GM12875 (cell line): ENCODE data around the gene AXIN1.
"Not testable (repeated sequence)": the region's sequence is repeated elsewhere in the genome, so short reads cannot be mapped to it uniquely, and the experiment has no call there.

Experiments
- H3K4me3 ChIP-seq: one replicate; pipeline ENCODE4 v1.5.1; 2011; ENCODE audit warnings: low read depth, low read length, control low read depth
- CTCF ChIP-seq: IDR thresholded peaks from 2 replicates; pipeline ENCODE4 v1.5.1; 2011; ENCODE audit warnings: low read depth, mild to moderate bottlenecking, control low read depth, inconsistent platforms, low read length, moderate library complexity, borderline replicate concordance; ENCODE audit not compliant: insufficient read depth

Gene AXIN1

DNA sequence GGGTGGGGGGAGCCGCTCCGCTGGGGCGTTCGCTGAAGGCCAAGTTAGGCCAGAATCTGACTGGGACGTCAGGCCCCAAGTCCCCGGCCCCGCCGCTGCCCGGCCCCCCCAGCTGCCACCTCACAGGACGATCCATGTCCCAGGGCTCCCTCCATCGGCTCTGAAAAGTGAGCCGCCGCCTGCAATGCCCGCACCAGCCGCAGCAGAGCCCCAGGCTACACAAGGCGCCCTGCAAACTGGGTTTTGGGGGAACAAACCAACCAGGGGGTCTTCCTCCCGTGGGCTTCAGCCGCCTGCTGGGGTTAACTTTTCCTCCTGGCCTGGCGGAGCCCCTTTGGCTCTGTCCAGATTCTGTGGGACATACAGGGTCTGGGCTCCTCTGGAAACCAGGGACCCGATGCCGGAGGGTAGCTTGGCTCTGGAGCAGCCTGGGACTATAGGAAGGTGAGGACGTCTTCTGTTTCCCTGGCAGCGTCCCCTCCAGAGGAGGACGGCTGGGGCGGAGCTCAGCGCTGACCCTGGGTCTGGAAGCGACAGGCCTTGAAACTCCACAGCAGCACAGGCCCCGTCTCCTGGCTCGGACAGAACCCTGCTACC is 45.3 kb upstream of the AXIN1 start:
- TF ChIP-seq CTCF = peak; percentile 40; the same call in 1 of the 2 replicates
- peak overlapping the region; percentile 16 for H3K4me3 ChIP-seq

GRCh38 chr16:397135-397661 is 44.7 kb upstream of the AXIN1 start, which contains the start of gene NME4:
Gene NME4, plus strand, starts transcription at chr16:397199. Its CDS starts 24 bp downstream, at chr16:397223.
- no peak for TF ChIP-seq CTCF
- peak within 1 kb of the TSS; percentile 78 for H3K4me3 ChIP-seq

GRCh38 chr16:396605-397004 is 44.1 kb upstream of the AXIN1 start:
- peak overlapping the region; percentile 78 for H3K4me3 ChIP-seq
- TF ChIP-seq CTCF = no peak

- peak overlapping the region; percentile 78 for H3K4me3 ChIP-seq
- TF ChIP-seq CTCF = no peak
These were observed 43.7 kb upstream of the AXIN1 start for GRCh38 chr16:396199-396598.

DNA sequence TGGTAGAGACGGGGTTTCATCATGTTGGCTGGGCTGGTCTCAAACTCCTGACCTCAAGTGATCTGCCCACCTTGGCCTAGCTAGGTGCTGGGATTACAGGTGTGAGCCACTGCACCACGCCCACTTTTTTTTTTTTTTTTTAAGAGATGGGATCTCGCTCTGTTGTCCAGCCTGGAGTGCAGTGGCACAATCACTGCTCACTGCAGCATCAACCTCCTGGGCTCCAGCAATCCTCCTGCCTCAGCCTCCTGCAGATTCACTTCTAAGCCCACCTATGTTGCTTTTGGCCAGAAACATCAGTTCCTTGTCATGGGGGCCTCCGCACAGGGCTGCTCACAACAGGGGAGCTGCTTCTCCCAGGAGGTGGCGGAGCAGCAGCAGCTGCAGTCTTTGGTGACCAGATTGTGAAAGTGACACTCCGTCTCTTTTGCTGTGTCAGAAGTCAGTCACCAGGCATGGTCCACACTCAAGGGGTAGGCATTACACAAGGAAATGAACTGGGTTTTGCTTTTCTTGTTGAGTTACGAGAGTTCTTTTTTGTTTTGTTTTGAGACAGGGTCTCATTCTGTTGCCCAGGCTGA is 40.0 kb upstream of the AXIN1 start:
- H3K4me3 ChIP-seq = no peak overlapping the region
- no peak for TF ChIP-seq CTCF

- no peak overlapping the region for H3K4me3 ChIP-seq
- TF ChIP-seq CTCF = peak; percentile 97
These were observed 39.4 kb upstream of the AXIN1 start for GRCh38 chr16:391885-392335.

DNA sequence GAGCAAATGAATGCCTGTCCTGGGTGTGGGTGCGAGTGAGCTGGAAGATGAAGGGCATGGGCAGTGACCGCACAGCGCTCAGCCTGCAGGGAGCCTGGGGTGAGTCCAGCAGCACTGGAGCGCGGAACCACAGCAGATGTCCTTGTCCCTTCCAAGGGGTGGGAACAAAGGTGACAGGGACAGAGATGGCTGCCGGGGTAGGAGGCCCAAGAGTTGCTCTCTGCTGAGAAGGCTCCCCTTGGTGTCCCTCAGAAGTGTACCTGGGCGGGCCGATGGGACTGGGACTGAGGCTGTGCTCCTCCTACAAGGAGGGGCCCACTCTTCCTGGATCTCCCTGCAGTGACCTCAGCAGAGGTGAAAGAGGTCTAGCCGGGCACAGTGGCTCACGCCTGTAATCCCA is 36.8 kb upstream of the AXIN1 start:
- no peak overlapping the region for H3K4me3 ChIP-seq
- TF ChIP-seq CTCF = no peak

GRCh38 chr16:387761-388666 is 35.5 kb upstream of the AXIN1 start:
- not testable (repeated sequence) for H3K4me3 ChIP-seq
